HG03520 (cell line): ENCODE results near the gene PCDH17.

ENCODE experiments used
- ATAC-seq: cut with Tn5 transposase; IDR thresholded peaks from one replicate; pipeline ENCODE4 v1.9.1; 2021; ENCODE audit warnings: mild to moderate bottlenecking, moderate library complexity; ENCODE audit not compliant: unreplicated experiment

The PCDH17 gene

DNA sequence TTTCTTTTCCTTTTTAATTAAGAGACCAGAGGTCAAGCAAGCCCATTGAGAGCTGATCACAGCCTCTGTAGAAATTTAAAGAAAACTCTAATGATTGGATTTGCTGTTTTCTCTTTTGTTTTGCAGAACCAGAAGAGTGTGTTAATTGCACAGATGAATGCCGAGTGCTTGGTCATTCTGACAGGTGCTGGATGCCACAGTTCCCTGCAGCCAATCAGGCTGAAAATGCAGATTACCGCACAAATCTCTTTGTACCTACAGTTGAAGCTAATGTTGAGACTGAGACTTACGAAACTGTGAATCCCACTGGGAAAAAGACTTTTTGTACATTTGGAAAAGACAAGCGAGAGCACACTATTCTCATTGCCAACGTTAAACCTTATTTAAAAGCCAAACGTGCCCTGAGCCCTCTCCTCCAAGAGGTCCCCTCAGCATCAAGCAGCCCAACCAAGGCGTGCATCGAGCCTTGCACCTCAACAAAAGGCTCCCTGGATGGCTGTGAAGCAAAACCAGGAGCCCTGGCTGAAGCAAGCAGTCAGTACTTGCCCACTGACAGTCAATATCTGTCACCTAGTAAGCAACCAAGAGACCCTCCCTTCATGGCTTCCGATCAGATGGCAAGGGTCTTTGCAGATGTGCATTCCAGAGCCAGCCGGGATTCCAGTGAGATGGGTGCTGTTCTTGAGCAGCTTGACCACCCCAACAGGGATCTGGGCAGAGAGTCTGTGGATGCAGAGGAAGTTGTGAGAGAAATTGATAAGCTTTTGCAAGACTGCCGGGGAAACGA lies 93.1 kb downstream of the PCDH17 start:
- no peak for ATAC-seq

GRCh38 chr13:57725480-57725879 lies 93.9 kb downstream of the PCDH17 start:
- ATAC-seq, result no peak

GRCh38 chr13:57726981-57727380 lies 95.4 kb downstream of the PCDH17 start:
- ATAC-seq, result no peak

- no peak for ATAC-seq
Observed at GRCh38 chr13:57734306-57734705, 102.8 kb downstream of the PCDH17 start.

- ATAC-seq, result no peak
Observed at GRCh38 chr13:57739089-57739488, 107.5 kb downstream of the PCDH17 start.

DNA sequence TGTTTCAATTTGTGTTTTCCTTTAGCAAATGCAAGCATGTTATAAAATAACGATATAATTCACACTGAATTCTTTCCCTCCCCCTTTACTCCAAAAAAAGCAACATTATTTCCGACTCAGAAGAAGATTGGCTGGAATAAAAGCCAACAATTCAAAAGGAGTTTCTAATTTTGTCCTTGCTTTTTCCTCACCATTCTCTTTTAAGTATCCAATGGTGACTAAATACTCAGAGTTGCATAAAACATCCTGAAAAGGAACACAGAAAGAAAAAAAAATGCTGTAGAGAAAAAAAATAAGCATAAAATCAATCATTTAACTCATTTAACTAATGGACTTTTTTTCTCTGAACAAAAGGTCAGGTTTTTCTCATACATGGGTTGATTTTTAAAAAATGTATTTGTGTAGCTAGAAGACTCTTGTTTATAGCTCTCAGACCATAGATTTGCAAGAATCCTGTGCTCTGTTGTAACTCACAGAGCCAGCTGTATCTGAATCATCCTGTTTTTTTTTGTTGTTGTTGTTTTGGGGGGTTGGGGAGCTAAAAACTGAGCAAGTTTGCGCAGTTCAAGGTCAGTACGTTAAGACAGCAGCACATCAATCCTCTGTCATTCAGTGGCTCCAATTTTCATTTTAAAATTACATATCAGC lies 108.1 kb downstream of the PCDH17 start:
- no peak for ATAC-seq

DNA sequence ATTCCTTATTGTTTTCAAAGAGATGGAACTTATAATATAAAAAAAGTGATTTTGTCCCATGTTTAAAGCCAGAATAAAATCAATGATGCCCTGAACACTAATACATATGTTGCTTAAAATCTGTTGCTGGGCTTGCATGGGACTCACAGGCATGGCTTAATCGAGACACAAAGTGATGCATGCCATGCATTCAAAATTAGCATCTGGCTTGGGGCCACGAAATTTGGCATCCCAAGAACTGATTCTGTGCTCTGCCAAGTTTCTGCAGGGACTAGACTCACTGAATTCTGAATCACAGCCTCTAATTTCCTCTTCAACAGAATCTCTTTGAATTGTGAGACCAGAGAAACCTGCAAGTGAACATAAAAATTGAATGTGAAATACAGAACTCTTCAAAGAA lies 109.2 kb downstream of the PCDH17 start:
- ATAC-seq, result no peak

DNA sequence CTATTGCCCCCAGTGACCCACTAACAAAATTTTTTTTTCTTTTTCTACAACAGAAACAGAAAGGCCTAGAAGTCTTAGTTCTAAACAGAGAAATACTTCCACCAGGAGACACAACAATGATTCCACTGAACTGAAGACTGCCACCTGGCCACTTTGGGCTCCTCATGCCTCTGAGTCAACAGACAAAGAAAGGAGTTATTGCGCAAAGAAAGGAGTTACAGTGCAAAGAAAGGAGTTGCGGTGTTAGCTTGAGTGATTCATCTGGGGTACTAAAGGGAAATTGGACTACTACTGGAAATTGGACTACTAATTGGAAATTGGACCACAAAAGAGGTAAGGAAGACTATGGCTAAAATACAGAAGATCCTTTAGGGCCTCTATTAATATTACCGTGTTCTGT lies 116.6 kb downstream of the PCDH17 start:
- no peak for ATAC-seq

GRCh38 chr13:57760951-57761350 lies 129.4 kb downstream of the PCDH17 start:
- ATAC-seq, result no peak

GRCh38 chr13:57763689-57764088 lies 132.1 kb downstream of the PCDH17 start:
- no peak for ATAC-seq
